ENCODE measurements around the gene USP32.
"Not testable (repeated sequence)": the region's sequence is repeated elsewhere in the genome, so short reads cannot be mapped to it uniquely, and the experiment has no call there.

The USP32 gene

DNA sequence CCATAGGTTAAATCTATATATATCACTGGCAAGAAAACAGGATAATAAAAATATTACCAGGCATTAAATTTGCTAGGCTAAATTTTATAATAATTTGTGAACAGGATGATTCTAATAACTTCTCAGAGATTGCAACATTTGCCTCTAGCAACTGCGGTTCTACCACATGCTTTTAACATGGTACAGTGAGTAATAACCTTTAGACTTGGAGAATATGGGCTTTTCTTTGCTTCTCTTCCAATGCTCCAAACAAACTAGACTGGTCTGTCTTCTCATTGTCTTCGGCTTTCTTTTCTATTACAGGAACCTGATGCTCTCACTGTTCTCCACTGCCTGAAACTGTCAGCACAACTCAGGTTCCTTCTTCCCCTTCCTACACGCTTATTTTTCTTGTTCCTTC, 161.6 kb downstream of the USP32 start:
- DNase-seq (ENCODE audit: low read depth in 2 of 2), result no peak

DNA sequence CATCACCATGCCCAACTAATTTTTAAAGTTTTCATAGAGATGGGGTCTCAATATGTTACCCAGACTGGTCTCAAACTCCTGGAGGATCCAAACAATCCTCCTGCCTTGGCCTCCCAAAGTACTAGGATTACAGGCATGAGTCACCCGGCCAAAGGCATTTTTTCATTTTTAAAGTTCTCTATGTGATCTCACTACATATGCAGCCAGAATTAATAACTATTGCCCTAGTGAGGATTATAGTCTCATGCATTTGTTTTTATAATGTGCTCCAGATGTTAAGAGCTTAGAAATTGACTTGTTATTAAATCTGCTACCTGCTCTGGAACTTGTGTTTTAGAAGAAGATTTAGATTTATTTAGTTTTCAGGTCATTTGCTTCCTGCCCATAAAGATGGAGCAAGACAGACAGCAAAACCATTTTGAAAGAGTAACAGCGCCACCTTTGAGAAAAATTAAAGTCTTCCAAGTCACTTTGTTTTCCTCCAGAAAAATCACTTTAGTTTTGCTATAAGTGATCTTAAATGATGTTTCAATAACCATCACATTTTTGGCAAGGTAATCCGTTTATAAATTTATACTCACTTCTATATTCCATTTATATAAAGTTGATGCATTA, 162.6 kb downstream of the USP32 start:
- no peak for DNase-seq (ENCODE audit: low read depth in 2 of 2)

DNA sequence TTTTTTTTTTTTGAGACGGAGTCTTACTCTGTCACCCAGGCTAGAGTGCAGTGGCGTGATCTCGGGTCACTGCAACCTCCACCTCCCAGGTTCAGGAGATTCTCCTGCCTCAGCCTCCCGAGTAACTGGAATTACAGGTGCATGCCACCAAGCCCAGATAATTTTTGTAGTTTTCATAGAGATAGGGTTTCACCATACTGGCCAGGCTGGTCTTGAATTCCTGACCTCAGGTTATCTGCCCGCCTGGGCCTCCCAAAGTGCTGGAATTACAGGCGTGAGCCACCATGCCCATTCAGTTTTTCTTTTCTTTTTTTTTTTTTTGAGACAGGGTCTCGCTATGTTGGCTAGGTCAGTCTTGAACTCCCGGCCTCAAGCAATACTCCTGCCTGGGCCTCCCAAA, 164.7 kb downstream of the USP32 start:
- DNase-seq (ENCODE audit: low read depth in 2 of 2), result not testable (repeated sequence)

DNA sequence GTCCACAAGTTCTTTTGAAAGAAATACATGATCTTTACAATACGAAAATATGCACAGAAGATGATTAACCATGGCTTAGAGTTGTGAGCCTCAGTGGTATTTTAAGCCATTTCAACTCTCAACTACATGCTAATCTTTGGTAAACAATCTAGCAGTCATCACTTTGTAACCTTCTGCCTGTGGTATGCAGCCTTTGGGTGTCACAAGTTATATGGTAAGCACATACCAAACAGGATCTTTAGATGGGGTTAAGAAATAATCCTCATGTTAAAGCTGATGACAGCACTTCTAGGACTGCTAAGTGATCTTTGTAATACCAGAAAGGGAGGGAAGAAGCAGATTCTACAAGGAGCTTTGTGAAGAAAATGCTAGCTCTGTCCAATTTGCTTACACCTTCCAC, 167.9 kb downstream of the USP32 start:
- DNase-seq (ENCODE audit: low read depth in 2 of 2), result no peak

DNA sequence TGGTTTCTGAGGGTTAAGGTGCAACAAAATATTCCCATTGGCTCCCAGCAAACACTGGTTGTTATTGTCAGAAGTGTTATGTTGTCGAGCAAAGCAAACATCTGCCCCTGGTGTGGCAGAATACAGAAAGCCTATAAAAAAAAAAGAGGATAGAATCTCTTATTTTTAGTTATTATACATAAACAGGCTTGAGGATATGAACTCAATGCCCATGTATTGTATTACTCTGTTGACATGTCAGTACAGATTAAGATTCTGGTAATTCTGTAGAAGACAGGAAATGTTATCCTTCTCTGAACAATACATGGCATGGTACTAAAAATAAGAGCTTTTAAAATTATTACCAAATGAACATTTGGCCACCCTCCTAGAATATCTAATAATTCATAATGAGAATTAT, 168.5 kb downstream of the USP32 start:
- no peak for DNase-seq (ENCODE audit: low read depth in 2 of 2)

DNA sequence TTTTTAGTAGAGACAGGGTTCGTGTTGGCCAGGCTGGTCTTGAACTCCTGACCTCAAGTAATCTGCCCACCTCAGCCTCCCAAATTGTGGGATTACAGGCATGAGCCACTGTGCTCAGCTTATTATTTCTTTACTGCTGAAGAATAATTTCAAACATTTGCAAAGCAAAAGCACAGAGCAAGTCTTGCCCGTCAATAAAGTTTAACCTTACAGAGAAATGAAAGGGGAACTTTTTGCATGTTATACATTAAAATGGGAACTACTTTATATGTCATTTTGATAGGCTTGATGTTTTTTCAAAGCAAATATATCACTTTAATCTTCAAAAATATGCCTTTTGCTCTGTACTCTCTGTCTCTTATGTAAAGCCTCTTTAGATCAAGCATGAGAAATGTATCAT, 173.2 kb downstream of the USP32 start:
- DNase-seq (ENCODE audit: low read depth in 2 of 2), result not testable (repeated sequence)

DNA sequence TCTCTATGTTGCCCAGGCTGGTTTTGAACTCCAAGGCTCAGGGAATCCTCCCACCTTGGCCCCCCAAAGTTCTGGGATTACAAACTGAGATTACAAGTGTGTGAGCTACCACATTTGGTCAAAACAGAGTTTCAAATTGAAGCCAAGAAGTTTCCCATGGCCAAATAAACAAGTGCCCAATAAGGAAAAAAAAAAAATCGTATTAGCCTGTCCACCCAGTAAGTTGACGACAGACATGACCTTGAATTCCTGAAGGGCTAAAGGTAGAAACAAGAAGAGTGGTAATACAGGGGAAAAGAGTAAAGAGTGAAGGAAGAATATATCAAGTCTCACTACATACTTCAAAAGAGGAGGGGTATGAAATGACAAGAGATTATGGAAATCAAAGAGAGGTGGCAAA, 176.0 kb downstream of the USP32 start:
- DNase-seq (ENCODE audit: low read depth in 2 of 2), result not testable (repeated sequence)

DNA sequence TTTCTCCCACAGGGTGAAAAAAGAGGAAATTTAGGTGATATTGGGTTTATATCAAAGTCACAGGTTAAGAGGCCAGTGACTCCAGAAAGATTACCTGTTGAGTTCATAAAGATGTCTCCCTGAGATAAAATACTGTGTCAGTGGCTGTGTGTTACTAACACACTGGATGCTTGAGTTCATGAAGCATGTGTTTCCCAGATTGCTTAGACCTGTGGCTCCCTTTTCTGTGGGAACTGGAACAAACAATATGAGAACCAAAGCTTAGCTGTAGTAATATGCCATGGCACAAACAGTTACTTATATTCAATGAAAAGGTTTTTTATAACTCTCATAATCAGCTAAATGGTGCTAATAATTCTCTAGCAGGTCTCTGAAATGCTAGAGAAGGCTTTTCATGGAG, 180.7 kb downstream of the USP32 start:
- DNase-seq (ENCODE audit: low read depth in 2 of 2), result not testable (repeated sequence)

DNA sequence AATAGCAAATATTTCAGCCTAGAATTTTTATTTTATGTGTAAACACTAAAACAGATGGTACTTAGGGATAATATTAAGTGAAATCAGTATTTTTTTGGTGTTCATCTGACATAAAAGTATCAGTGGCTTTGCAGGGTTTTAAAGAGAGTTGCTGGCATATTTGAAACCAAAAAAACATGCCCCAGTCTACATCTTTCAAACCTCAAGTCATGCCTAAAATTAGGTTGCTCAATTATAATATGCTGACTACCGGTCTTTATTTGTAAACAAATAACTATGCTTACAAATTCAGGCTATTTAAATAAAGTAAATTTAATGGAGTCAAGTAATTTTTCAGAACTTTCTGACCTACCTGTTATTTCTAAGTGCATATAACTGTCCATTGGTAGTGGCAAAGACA, 183.6 kb downstream of the USP32 start:
- not testable (repeated sequence) for DNase-seq (ENCODE audit: low read depth in 2 of 2)

DNA sequence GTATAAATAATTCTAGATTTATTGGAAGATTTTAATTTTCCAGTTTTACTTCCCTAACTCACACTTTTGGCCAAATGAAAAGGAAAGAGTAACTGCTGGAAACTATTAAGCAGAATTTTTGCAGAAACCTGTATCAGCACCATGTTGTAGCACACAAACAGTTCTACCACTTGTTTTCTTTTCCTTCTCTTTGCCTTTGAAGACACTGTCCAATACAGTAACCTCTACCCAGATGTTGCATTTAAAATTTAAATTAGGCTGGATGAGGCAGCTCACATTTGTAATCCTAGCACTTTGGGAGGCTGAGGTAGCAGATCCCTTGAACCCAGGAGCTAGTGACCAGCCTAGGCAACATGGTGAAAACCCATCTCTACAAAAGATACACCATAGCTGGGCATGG, 186.2 kb downstream of the USP32 start:
- not testable (repeated sequence) for DNase-seq (ENCODE audit: low read depth in 2 of 2)

DNA sequence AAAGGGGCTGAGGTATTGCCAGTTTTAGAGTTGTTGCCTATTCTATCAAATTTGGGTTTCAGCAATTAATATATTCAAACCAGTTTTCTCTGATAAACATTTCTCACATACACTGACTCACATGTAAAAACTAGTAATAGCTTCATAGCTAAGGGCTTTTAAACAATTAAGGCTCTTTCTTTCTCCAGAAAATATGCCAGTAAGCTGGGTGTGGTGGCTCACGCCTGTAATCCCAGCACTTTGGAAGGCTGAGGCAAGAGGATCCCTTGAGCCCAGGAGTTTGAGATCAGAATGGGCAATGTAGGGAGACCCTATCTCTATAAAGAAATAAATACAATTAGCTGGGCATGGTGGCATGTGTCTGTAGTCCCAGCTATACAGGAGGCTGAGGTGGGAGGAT, 193.3 kb downstream of the USP32 start:
- not testable (repeated sequence) for DNase-seq (ENCODE audit: low read depth in 2 of 2)

DNA sequence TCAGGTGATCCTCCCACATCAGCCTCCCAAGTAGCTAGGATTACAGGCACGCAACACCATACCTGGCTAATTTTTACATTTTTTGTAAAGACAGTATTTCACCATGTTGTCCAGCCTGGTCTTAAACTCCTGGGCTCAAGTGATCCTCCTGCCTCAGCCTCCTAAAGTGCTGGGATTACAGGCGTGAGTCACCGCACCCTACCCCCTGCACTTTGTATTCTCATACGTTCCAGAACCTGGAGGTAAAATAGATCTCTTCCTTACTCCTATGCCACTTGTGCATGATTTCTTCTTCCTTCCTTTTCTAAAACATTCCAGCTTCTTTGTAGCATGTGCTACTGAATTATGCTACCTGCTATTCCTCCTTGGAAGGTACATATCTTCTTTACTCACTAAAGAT, 197.8 kb downstream of the USP32 start:
- DNase-seq (ENCODE audit: low read depth in 2 of 2), result not testable (repeated sequence)

DNA sequence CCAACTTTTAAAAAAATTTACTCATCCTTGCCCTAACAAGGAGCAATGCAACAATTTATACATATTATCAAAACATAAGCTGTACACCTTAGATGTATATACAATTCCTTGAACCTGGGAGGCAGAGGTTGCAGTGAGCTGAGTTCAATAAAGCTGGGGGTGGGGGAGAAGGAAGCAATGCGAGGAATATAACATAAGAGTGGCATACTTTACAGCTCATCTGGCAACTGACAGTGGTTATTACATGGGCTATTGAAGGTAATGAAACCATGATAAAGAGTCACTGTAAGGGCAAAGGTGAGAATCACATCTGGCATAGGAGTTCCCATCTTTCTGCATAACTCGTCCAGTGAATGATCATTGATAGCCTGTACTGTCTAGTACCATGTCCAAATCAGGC, 198.5 kb downstream of the USP32 start:
- DNase-seq (ENCODE audit: low read depth in 2 of 2), result no peak

DNA sequence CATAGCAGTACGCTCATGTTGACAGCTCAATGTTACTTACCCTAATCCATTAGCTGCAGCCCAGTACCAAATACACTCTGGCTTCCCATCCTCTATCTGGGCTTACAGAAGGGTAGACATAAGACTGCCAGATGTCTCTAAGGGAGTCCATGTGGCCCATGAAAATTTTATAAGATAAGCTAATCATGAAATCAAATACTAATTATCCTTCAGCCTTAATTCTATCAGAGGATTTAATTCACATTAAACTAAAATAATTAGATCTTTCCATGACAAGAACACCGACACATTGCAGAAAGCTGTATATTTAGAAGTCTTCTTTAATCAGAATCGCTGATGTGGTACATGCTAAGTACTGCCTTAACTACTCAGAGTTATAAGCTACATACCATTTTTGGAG, 198.9 kb downstream of the USP32 start:
- not testable (repeated sequence) for DNase-seq (ENCODE audit: low read depth in 2 of 2)

DNA sequence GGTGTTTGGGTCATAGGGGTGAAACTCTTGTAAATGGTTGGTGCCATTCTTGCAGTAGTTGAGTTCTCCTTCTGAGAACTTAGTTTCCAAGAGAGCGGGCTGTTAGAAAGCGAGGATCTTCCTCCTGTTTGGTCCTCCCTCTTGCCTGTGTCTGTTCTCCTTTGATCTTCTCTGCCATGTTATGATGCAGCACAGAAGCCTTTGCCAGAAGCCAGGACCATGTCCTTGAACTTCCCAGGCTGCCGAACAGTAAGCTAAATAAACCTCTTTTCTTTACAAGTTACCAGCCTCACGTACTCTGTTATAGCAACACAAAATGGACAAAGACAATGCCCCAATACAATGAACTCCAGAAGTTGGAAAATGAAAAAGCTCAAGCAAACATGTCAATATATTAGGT, 201.9 kb downstream of the USP32 start:
- not testable (repeated sequence) for DNase-seq (ENCODE audit: low read depth in 2 of 2)

DNA sequence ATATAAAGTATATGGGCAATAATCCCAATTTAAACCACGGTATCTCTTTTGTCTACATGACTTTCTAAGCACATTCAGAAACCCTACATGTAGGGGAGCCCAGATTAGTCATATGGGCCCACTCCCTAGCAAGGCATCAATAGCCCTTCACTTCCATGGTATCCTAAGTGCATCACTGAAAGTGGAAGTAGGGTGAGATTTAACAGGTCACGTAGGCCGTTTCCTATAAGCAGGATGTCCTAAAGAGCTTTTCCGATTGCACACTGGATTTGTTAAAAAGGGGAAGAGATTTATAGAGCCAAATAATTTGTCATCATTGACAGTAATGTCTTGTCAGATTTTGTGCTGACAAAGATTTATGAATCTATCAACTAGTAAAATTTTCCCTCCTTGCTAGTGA, 203.2 kb downstream of the USP32 start:
- DNase-seq (ENCODE audit: low read depth in 2 of 2), result no peak

DNA sequence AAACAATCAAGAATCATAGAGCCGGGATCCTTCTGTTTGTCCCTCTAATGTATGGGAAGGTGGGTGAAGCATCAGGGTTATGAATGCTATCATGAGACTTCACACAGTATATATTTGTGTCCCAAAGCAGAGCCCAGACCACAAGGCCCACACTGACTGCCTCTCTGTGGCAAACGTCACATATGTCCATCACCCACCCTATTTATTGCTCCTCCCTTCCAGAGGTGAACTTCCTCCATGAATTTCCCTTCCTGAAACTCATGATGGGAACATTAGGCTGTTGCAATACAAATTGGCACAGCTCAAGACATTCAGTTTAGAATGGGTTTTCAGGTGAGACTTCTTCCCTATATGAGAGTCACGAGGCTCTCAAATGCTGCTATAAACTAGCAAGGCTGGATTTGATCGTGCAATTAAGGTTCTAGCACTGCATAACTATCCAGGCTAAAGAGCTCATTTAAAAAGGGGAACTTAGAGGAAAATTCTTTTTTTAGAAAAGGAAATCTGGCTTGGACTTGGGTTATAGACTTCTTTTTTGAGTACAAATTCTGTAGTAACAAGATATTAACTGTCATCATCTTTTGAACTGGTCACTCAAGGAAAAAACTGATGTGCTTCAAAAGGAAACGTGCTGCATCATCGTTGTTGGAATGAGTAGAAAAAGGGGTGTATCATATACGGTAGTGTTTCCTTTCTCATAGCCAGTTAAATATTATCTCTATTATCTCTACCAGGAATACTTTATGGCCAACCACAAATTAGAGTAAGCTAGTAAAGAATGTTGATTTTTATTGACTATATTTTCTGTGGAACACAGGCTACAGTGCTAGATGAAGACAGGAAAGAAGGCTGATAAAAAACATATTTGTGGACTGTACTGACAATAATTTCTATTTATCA, 204.8 kb downstream of the USP32 start:
- DNase-seq (ENCODE audit: low read depth in 2 of 2), result not testable (repeated sequence)

DNA sequence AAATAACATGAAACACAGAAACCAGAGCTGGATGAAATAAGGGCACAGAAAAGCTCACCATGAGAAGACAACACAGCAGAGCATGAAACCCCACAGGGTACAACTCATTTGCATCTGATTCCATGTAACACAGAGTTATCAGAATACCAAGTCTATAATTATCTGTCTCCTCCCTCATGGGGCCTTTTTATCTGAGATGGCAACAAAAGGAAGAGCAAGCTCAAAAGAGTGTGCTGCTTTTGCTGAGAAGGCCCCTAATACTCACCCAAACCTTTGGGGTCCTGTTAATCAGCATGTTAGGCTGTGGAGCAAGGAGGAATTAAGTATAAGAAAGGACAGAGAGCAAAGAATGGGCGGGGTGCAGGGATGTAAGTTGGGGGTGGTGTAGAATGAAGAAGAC, 205.6 kb downstream of the USP32 start:
- not testable (repeated sequence) for DNase-seq (ENCODE audit: low read depth in 2 of 2)

DNA sequence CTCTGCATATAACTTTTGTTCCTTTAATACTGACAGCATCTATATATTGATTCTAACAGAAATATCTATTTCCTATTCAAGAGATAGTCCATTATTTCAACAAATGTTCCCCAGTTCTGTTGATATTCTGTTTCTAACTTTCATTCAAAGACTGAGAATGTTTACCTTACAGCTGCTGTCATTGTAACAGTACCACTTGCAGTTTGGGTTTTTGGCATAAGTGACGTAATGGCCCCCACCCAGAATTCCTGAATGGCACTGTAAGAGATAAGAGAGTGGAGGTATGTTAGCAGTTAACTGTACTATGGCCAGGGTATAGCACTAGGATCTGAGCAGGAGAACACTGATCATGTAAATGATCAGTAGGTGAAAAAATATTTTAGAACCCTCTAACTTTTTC, 211.6 kb downstream of the USP32 start:
- DNase-seq (ENCODE audit: low read depth in 2 of 2), result not testable (repeated sequence)

DNA sequence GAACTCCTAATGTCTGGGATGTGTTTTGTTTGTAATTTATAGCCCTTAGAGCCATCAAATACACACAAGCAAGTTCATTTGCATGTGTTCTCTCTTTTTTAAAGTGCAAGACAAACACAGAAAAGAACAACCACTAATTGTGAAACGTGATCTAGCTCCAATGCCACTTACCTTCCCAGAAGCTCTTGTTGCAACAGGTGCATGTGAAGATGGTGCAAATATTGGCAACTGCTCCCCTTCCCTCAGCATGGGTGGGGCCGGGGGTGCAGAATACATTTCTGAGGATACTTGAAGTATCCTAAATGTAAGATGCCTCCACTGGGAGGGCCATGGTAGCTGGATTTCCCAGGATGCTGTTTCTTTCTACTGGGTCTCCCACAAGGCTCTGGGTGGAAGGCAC, 213.8 kb downstream of the USP32 start:
- not testable (repeated sequence) for DNase-seq (ENCODE audit: low read depth in 2 of 2)

DNA sequence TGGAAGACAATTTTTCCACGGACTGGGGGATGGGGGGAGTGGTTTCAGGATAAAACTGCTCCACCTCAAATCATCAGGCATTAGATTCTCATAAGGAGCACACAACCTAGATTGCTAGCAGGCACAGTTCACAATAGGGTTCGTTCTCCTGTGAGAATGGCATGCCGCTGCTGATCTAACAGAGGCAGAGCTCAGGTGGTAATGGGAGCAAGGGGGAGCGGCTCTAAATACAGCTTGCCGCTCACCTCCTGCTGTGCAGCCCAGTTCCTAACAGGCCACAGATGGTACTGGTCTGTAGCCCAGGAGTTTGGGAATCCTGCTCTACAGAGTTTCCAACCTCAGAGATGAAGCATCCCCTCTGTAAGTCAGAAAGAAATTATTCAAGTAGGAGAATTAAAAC, 215.2 kb downstream of the USP32 start:
- DNase-seq (ENCODE audit: low read depth in 2 of 2), result not testable (repeated sequence)

DNA sequence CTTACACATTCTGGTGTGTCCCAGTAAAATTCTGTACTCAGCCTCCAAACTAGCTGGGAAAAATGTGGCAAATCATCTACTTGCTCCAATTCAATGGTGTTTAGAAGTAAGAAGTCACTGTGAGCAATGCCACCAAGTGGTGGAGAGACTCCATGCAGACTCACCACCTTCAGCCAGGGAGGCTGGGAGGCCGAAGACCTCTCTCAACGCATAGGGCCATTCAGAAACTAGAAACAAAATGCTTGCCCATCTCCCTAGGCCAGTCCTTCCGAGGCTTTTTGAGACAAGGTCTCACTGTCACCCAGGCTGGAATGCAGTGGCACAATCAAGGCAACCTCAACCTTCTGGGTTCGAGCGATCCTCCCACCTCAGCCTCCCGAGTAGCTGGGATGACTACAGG, 217.2 kb downstream of the USP32 start:
- DNase-seq (ENCODE audit: low read depth in 2 of 2), result not testable (repeated sequence)

DNA sequence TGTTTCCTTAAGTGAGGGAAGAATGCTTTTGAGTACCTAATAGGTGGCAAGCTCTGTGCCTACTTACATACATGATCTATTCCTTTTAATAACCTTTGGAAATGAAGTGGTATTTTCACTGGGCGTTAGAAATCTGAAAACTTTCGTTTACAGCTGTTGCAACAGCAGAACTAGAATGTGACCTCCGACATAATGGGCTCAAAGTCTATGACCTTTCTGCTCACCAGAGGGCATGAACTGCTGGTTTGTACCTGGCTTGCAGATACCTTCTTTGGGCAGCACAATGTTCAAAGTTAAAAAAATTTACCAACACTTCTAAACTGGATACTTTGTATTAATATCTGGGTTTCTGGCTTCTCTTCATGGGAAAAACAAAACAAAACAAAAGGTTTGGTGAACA, 217.9 kb downstream of the USP32 start:
- DNase-seq (ENCODE audit: low read depth in 2 of 2), result no peak
